Keratinocyte (primary cell): ENCODE results near the gene LRP1B. TPM values are rescaled to one million over a fixed set of nuclear protein-coding genes. Genes with fewer than 3 reads are reported as not detected.

Source experiments
- DNase-seq: peaks from one replicate; pipeline ENCODE4 v3.0.0-alpha.2; 2011; ENCODE audit warnings: low read depth, missing footprints, low spot score
- FAIRE-seq: peaks from 2 replicates; lab custom pipeline; 2011; peaks lifted over from hg19 to GRCh38; lab: Jason Lieb, UNC
- H2AFZ ChIP-seq: 2 replicates; pipeline ENCODE4 v1.6.0; 2012; ENCODE audit warnings: low read length, control low read depth, inconsistent platforms; ENCODE audit not compliant: control insufficient read depth
- H3K27ac ChIP-seq: 2 replicates; pipeline ENCODE4 v1.5.1; 2011; ENCODE audit warnings: low read length; ENCODE audit not compliant: control insufficient read depth, insufficient read depth
- H3K27me3 ChIP-seq: 3 replicates; pipeline ENCODE4 v1.6.0; 2011; ENCODE audit warnings: low read length; ENCODE audit not compliant: control insufficient read depth, insufficient read depth; ENCODE audit errors: extremely low read depth
- H3K36me3 ChIP-seq, 2 experiments: 2 replicates in 1 of 2; 3 replicates in 1 of 2; pipeline ENCODE4 v1.5.1; 2011; ENCODE audit warnings: low read length in 2 of 2, mild to moderate bottlenecking in 1 of 2; ENCODE audit not compliant: control insufficient read depth in 2 of 2, insufficient read depth in 2 of 2; ENCODE audit errors: extremely low read depth in 1 of 2
- H3K4me1 ChIP-seq: 3 replicates; pipeline ENCODE4 v1.5.1; 2011; ENCODE audit warnings: low read length; ENCODE audit not compliant: control insufficient read depth, insufficient read depth; ENCODE audit errors: extremely low read depth
- H3K4me2 ChIP-seq: 3 replicates; pipeline ENCODE4 v1.6.0; 2011; ENCODE audit warnings: low read depth, low read length; ENCODE audit not compliant: control insufficient read depth, insufficient read depth; ENCODE audit errors: extremely low read depth
- H3K4me3 ChIP-seq, 3 experiments: fragments of 200-600 bp in 1 of 3; sonication (generic) in 1 of 3; 2 replicates in 2 of 3; 3 replicates in 1 of 3; pipeline ENCODE4 v1.5.1; 2011 to 2016; ENCODE audit warnings: low read length in 3 of 3, mild to moderate bottlenecking in 3 of 3, control low read depth in 2 of 3, inconsistent platforms in 1 of 3, low read depth in 1 of 3, mixed read lengths in 1 of 3, mixed run types in 1 of 3, moderate library complexity in 1 of 3; ENCODE audit not compliant: control insufficient read depth in 2 of 3, insufficient read depth in 2 of 3; ENCODE audit errors: extremely low read depth in 1 of 3
- H3K79me2 ChIP-seq: 2 replicates; pipeline ENCODE4 v1.6.0; 2012; ENCODE audit warnings: low read length; ENCODE audit not compliant: control insufficient read depth, insufficient read depth
- H3K9ac ChIP-seq: 3 replicates; pipeline ENCODE4 v1.6.0; 2011; ENCODE audit warnings: low read length; ENCODE audit not compliant: control insufficient read depth, insufficient read depth; ENCODE audit errors: extremely low read depth
- H3K9me1 ChIP-seq: 3 replicates; pipeline ENCODE4 v1.6.0; 2011; ENCODE audit warnings: low read length; ENCODE audit not compliant: control insufficient read depth, insufficient read depth; ENCODE audit errors: extremely low read depth
- H3K9me3 ChIP-seq: 2 replicates; pipeline ENCODE4 v1.5.1; 2012; ENCODE audit warnings: low read depth, low read length; ENCODE audit not compliant: control insufficient read depth
- H4K20me1 ChIP-seq: 3 replicates; pipeline ENCODE4 v1.6.0; 2011; ENCODE audit warnings: low read length; ENCODE audit not compliant: control insufficient read depth, insufficient read depth; ENCODE audit errors: extremely low read depth
- EZH2 ChIP-seq: IDR thresholded peaks from one replicate; pipeline ENCODE4 v1.6.1; 2012; ENCODE audit warnings: inconsistent platforms, mild to moderate bottlenecking, low read length, moderate library complexity
- dilution Hi-C: fragments of 300-500 bp; cut with MboI; formaldehyde crosslinking; loops from one replicate; pipeline ENCODE4 v1.7.0; 2020; ENCODE audit warnings: low sequenced_read_pairs; ENCODE audit not compliant: extremely low pct_ligation_motif_present
- polyA plus RNA-seq, 5 experiments: library from polyadenylated mRNA; depleted of rRNA in 3 of 5; stranded (reverse) in 3 of 5; stranded (forward) in 1 of 5; unstranded in 1 of 5; fragments of >200 nt; gene quantifications; 1 replicate in 1 of 5; 2 replicates in 3 of 5; 3 replicates in 1 of 5; pipeline versions ENCODE4 v1.2.1 to v1.2.3, GENCODE V29; 2011 to 2012; ENCODE audit warnings: missing spikeins in 2 of 5, low read depth in 1 of 5, low replicate concordance in 1 of 5
- TF ChIP-seq, protein P1 (sequence below), 3 experiments: IDR thresholded peaks in 1 of 3; conservative IDR thresholded peaks in 1 of 3; optimal IDR thresholded peaks in 1 of 3; 2 replicates in 2 of 3; 3 replicates in 1 of 3; pipeline versions ENCODE3 to v1.5.1; 2011; ENCODE audit warnings: low read length in 3 of 3, mild to moderate bottlenecking in 3 of 3, moderate library complexity in 2 of 3, control low read depth in 1 of 3, inconsistent platforms in 1 of 3; ENCODE audit not compliant: insufficient read depth in 2 of 3; ENCODE audit errors: extremely low read depth in 1 of 3

Gene LRP1B
- polyA plus RNA-seq, 1 donor (not counting 4 experiments of a cell fraction or from before 2014, with no cell fraction given): not detected

- H3K27ac ChIP-seq: no peak overlapping the region
- dilution Hi-C loops: no loop called here
- no peak overlapping the region for H2AFZ ChIP-seq
- no peaks in the 10 kb centered on the region for H3K36me3 ChIP-seq
- H3K4me2 ChIP-seq: no peak overlapping the region
- no peak overlapping the region for H3K9ac ChIP-seq
- DNase-seq: no peak
- H3K4me1 ChIP-seq: no peaks in the 10 kb centered on the region
- H3K27me3 ChIP-seq: no peaks in the 10 kb centered on the region
- no peak for FAIRE-seq
- no peaks in the 10 kb centered on the region for H3K9me3 ChIP-seq
- H3K4me3 ChIP-seq: no peak overlapping the region
- H3K9me1 ChIP-seq: no peaks in the 10 kb centered on the region
- TF ChIP-seq, protein P1, sequence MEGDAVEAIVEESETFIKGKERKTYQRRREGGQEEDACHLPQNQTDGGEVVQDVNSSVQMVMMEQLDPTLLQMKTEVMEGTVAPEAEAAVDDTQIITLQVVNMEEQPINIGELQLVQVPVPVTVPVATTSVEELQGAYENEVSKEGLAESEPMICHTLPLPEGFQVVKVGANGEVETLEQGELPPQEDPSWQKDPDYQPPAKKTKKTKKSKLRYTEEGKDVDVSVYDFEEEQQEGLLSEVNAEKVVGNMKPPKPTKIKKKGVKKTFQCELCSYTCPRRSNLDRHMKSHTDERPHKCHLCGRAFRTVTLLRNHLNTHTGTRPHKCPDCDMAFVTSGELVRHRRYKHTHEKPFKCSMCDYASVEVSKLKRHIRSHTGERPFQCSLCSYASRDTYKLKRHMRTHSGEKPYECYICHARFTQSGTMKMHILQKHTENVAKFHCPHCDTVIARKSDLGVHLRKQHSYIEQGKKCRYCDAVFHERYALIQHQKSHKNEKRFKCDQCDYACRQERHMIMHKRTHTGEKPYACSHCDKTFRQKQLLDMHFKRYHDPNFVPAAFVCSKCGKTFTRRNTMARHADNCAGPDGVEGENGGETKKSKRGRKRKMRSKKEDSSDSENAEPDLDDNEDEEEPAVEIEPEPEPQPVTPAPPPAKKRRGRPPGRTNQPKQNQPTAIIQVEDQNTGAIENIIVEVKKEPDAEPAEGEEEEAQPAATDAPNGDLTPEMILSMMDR (optimal IDR thresholded peaks at IDR 0.05 in 1 of 3, IDR thresholded peaks at IDR 0.05 in 1 of 3, conservative IDR thresholded peaks at IDR 0.05 in 1 of 3; ENCODE audit: extremely low read depth in 1 of 3, insufficient read depth in 2 of 3, low read length in 3 of 3): no peak
- TF ChIP-seq EZH2: no peak
- H3K79me2 ChIP-seq: no peaks in the 10 kb centered on the region
- H4K20me1 ChIP-seq: no peaks in the 10 kb centered on the region
Measured at GRCh38 chr2:141899740-141900139, 231.1 kb downstream of the LRP1B start.

DNA sequence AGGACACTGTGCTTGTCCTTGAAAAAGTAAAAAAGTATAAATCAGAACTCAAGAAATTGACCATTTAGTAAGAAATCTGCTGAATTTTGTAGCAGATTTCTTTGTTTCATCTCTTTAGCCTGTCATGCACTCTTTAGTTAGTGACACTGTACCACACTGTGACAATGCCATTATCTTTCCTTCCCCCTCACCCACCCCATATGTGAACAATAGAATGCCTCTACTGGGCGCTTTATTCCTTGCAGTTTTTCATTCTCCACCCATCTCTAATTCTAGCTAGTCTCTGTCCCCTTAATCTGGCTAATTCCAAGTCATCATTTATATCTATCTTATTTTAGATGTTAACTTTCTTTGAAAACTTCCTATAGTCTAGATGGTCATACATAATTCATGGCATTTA lies 241.0 kb downstream of the LRP1B start:
- no peak overlapping the region for H3K4me2 ChIP-seq
- no peaks in the 10 kb centered on the region for H3K4me1 ChIP-seq
- no peak overlapping the region for H3K27ac ChIP-seq
- H3K9me1 ChIP-seq: no peaks in the 10 kb centered on the region
- TF ChIP-seq, protein P1 (optimal IDR thresholded peaks at IDR 0.05 in 1 of 3, IDR thresholded peaks at IDR 0.05 in 1 of 3, conservative IDR thresholded peaks at IDR 0.05 in 1 of 3; ENCODE audit: extremely low read depth in 1 of 3, insufficient read depth in 2 of 3, low read length in 3 of 3): no peak
- TF ChIP-seq EZH2: no peak
- no peaks in the 10 kb centered on the region for H4K20me1 ChIP-seq
- no peak overlapping the region for H2AFZ ChIP-seq
- H3K4me3 ChIP-seq: no peak overlapping the region
- dilution Hi-C loops: no loop called here
- no peak for DNase-seq
- no peaks in the 10 kb centered on the region for H3K27me3 ChIP-seq
- FAIRE-seq: no peak
- no peaks in the 10 kb centered on the region for H3K79me2 ChIP-seq
- H3K36me3 ChIP-seq: no peaks in the 10 kb centered on the region
- H3K9me3 ChIP-seq: no peaks in the 10 kb centered on the region
- no peak overlapping the region for H3K9ac ChIP-seq
